Right lobe of liver (tissue), 6 donors: ENCODE measurements around the gene TFEB. TPM values are rescaled to one million over a fixed set of nuclear protein-coding genes. Genes with fewer than 3 reads are reported as not detected.
A peak's percentile ranks its signal among the peaks of the same experiment; 100 is the strongest.

Experiments used
- ATAC-seq, 4 donors: fragments of 200-7000 bp; cut with Tn5 transposase; one replicate each; pipeline ENCODE4 v1.9.1; 2020; ENCODE audit warnings: mild to moderate bottlenecking in 4 of 4, moderate library complexity in 4 of 4
- DNase-seq, 3 donors: peaks; one replicate each; pipeline ENCODE4 v3.0.0-alpha.2; 2020
- H3K27ac ChIP-seq, 3 donors: fragments of 200-600 bp; one replicate each; pipeline ENCODE4 v1.8.0; 2022
- H3K27me3 ChIP-seq, 2 donors: fragments of 200-600 bp; one replicate each; pipeline ENCODE4 v1.8.0; 2022
- H3K36me3 ChIP-seq, 4 donors: fragments of 200-600 bp; sonication (generic) in 1 of 4; one replicate each; pipeline versions ENCODE4 v1.5.1 to v1.8.0; 2017 to 2022; ENCODE audit warnings: control low read depth in 1 of 4
- H3K4me1 ChIP-seq, 4 donors: fragments of 200-600 bp; sonication (generic) in 1 of 4; one replicate each; pipeline versions ENCODE4 v1.5.1 to v1.8.0; 2017 to 2022; ENCODE audit warnings: control low read depth in 1 of 4
- H3K4me3 ChIP-seq, 3 donors: fragments of 200-600 bp; one replicate each; pipeline ENCODE4 v1.8.0; 2022
- H3K9me3 ChIP-seq, 4 donors: fragments of 200-600 bp; sonication (generic) in 1 of 4; one replicate each; pipeline versions ENCODE4 v1.5.1 to v1.8.0; 2017 to 2022; ENCODE audit warnings: control low read depth in 1 of 4
- POLR2A ChIP-seq: fragments of 450-650 bp; IDR thresholded peaks from one replicate; pipeline ENCODE4 v1.6.1; 2017; ENCODE audit warnings: antibody characterized with exemption, mild to moderate bottlenecking
- WGBS: methylation state at CpG from one replicate; pipeline ENCODE4 v1.1.6; 2018; ENCODE audit warnings: low coverage, low lambda C conversion rate; ENCODE audit not compliant: insufficient coverage; ENCODE audit errors: missing lambda C conversion rate; 5-methylcytosine and 5-hydroxymethylcytosine counted together
- intact Hi-C, 2 donors: fragments of 100-400 bp; cut with DNase I; formaldehyde crosslinking; loops; one replicate each; pipeline versions ENCODE4 v1.11.2 to v1.14.1; 2022
- total RNA-seq, 6 experiments: library from RNA; depleted of rRNA in 2 of 6; stranded (reverse); fragments of >200 nt in 2 of 6; fragmentation: NEBNext Ultra II Directional in 3 of 6; extraction: Animal tissue kit (Norgen Biotek cat#: 25700) in 3 of 6; gene quantifications; one replicate each; pipeline versions ENCODE4 v1.1.0 to v1.2.4, GENCODE V29; 2016 to 2023
- TF ChIP-seq, protein P1 (sequence below), 4 donors: fragments of 200-600 bp in 3 of 4; fragments of 450-650 bp in 1 of 4; IDR thresholded peaks; one replicate each; pipeline versions ENCODE4 v1.5.1 to v1.8.0; 2016 to 2022; ENCODE audit warnings: antibody characterized with exemption in 4 of 4, mild to moderate bottlenecking in 2 of 4
- donor health status: DM: no; HTN: yes; CAD: no.
- donor health status: DM: no; HTN: no; CAD: no.
- donor health status: DM: no; HTN: no; CAD: no.
- donor health status: DM: no; HTN: yes; CAD: no.
- donor health status: DM: no; HTN: yes; CAD: no.

The TFEB gene
- total RNA-seq, 6 experiments from 2014 or later: 4.5 to 9.2 (median 6.6) TPM

DNA sequence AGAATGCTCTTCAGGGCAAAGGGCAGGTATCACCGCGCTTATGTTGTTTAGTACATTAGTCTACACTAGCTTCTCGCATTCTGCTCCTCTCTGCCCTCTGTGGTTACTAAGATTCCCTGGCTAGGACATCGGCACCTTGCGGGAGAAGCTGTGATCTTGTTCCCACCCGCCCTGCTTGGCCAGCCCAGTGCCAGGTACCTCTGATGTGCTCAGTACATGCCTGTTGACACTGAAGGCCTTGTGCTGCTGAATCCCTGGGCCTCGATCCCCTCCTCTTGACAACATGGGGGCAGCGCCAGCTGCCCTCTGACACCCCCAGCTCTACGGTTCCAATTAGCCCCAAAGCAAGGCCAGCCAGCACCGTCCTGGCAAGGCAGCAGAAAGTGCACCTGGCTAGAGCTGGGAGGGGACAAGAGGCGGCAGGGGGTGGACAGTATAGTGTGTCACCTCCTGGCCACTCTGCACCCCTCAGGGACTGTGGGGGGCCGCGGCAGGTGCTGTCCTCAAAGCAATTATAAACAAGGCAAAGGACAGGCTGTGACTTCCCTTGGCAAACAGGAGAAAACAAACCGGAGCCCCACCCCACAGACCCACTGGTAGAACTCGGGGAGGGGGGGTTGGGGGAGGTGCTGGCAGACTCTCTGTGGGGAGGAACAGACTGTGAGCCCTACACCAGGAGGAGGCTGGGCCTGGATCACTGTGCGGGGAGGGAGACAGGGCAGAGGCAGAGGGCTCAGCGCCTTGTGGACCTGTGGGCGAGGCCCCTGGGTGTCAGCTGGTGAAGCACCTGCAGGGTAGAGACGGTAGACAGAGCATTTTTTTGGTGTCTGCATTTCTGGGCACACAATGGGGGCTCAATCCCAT is 7.1 kb downstream of the TFEB start:
- H3K4me1 ChIP-seq: no peaks in the 10 kb centered on the region
- no peak for DNase-seq
- TF ChIP-seq POLR2A: no peak
- TF ChIP-seq, protein P1, sequence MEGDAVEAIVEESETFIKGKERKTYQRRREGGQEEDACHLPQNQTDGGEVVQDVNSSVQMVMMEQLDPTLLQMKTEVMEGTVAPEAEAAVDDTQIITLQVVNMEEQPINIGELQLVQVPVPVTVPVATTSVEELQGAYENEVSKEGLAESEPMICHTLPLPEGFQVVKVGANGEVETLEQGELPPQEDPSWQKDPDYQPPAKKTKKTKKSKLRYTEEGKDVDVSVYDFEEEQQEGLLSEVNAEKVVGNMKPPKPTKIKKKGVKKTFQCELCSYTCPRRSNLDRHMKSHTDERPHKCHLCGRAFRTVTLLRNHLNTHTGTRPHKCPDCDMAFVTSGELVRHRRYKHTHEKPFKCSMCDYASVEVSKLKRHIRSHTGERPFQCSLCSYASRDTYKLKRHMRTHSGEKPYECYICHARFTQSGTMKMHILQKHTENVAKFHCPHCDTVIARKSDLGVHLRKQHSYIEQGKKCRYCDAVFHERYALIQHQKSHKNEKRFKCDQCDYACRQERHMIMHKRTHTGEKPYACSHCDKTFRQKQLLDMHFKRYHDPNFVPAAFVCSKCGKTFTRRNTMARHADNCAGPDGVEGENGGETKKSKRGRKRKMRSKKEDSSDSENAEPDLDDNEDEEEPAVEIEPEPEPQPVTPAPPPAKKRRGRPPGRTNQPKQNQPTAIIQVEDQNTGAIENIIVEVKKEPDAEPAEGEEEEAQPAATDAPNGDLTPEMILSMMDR (IDR thresholded peaks at IDR 0.05): no peak
- no peaks in the 10 kb centered on the region for H3K27me3 ChIP-seq
- no peak overlapping the region for H3K27ac ChIP-seq
- no peak overlapping the region for H3K4me3 ChIP-seq
- H3K36me3 ChIP-seq: no peaks in the 10 kb centered on the region
- ATAC-seq: peak in 3 of 4 donors; percentile 10 to 42 (median 19)
- intact Hi-C loops: no loop called here
- no peaks in the 10 kb centered on the region for H3K9me3 ChIP-seq
- 83% methylated on average over 4 of the region's 19 CpGs for WGBS

DNA sequence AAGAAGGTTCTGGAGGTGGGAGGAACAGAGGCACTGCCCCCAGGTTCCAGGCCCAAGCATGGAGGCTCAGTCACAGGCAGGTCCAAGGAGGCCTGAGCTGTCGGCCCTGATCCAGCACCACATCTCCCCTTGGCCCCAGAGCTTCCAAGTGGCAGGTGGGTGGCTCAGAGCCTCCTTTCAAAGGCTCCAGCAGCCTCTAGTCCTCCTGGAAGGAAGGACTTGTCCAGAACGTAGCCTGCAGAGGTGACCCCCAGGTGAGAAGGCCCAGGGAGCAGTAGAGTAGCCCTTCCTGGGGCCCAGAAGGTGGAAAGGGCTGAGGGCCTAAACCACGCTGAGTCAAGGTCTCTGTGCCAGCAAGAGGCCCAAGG is 7.7 kb downstream of the TFEB start:
- no peaks in the 10 kb centered on the region for H3K9me3 ChIP-seq
- intact Hi-C loops: no loop called here
- H3K4me1 ChIP-seq: no peaks in the 10 kb centered on the region
- no peaks in the 10 kb centered on the region for H3K36me3 ChIP-seq
- TF ChIP-seq, protein P1 (IDR thresholded peaks at IDR 0.05): no peak
- TF ChIP-seq POLR2A: no peak
- no peak overlapping the region for H3K27ac ChIP-seq
- no peak overlapping the region for H3K4me3 ChIP-seq
- DNase-seq (no peak), ATAC-seq (no peak)
- WGBS: no CpG with 5 or more reads among the region's 3 CpGs
- no peaks in the 10 kb centered on the region for H3K27me3 ChIP-seq

DNA sequence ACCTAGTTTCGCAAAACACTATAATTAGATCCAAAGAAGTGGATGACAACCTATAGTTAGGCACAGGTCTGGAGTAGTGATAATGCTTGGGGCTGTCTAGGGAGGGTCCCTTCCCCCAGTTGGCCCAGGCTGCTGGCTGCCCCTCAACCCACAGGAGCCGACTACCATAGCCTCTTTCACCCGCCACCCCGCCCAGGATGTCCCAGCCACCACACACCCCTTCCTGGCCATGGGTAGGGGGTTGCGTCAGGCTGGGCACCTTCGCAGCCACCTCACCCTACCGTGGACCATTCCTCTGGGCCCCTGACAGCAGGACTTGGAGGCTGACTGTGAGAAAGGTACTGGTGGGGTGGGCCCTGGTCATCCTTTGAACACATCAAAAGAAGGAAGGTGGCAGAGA is 8.5 kb downstream of the TFEB start:
- ATAC-seq (no peak), DNase-seq (no peak)
- Histone ChIP-seq H3K36me3 (no peaks in the 10 kb centered on the region), H3K9me3 (no peaks in the 10 kb centered on the region), H3K4me1 (no peaks in the 10 kb centered on the region), H3K27ac (no peak overlapping the region), H3K4me3 (no peak overlapping the region), H3K27me3 (no peaks in the 10 kb centered on the region)
- intact Hi-C loops: no loop called here
- TF ChIP-seq POLR2A: no peak
- TF ChIP-seq, protein P1 (IDR thresholded peaks at IDR 0.05): no peak
- WGBS: 88% methylated on average over 7 of the region's 7 CpGs

DNA sequence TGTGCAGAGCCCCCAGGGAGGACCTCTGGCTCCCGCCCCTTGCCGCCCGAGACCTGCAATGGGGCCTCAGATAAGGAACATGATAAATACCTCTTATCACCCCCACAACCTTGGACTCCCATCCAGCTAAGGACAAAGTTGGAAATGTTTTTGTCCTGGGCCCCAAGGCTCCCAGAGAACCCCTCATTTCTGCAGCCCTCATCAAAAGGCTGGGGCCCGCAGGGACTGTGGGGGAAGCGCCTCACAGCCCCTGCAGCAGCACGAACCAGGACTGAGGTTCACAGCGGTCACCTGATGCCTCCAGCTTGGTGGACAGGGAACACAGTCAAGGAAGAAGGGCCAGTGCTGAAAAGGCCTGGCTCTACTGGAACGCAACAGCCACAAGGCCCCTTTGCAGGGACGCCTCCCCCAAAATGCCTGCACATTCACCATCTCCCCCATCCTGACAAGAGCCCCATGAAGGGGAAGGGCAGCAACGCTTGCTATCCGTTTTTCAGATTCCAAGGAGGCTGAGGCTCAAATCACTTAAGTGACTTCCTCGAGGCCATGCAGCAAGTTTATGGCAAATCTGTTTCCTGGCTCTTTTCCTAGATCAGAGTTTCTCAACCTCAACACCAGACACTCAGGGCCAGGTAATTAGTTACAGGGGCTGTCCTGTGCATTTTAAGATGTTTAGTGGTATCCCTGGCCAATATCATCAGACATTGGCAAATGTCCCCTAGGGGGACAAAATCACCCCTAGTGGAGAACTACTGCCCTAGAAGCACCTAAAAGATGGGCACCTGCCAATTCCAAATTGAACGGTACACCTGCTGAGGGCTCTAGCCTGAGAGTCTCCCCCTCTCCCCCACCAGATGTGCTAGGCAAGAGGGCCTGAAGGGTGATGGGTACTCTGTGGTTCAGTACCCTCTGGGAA is 10.6 kb downstream of the TFEB start:
- no peaks in the 10 kb centered on the region for H3K4me1 ChIP-seq
- H3K9me3 ChIP-seq: no peaks in the 10 kb centered on the region
- TF ChIP-seq, protein P1 (IDR thresholded peaks at IDR 0.05): no peak
- no peak for TF ChIP-seq POLR2A
- intact Hi-C loops: no loop called here
- ATAC-seq (no peak), DNase-seq (no peak)
- no peak overlapping the region for H3K4me3 ChIP-seq
- H3K27me3 ChIP-seq: no peaks in the 10 kb centered on the region
- WGBS: 57% methylated on average over 3 of the region's 13 CpGs
- no peaks in the 10 kb centered on the region for H3K36me3 ChIP-seq
- no peak overlapping the region for H3K27ac ChIP-seq
